Sigmoid colon (tissue), 7 donors: ENCODE data around the gene CIDEB. TPM values are rescaled to one million over a fixed set of nuclear protein-coding genes. Genes with fewer than 3 reads are reported as not detected.

ENCODE experiments used
- DNase-seq: peaks from one replicate; pipeline ENCODE4 v3.0.0-alpha.2; 2019
- H3K27ac ChIP-seq, 4 donors: fragments of 200-600 bp; sonication (generic); one replicate each; pipeline ENCODE4 v1.5.1; 2016 to 2019; ENCODE audit warnings: mild to moderate bottlenecking in 1 of 4
- H3K27me3 ChIP-seq, 3 donors: fragments of 200-600 bp; sonication (generic); one replicate each; pipeline ENCODE4 v1.5.1; 2019; ENCODE audit warnings: mild to moderate bottlenecking in 1 of 3
- H3K36me3 ChIP-seq, 4 donors: fragments of 200-600 bp; sonication (generic); one replicate each; pipeline ENCODE4 v1.5.1; 2016 to 2019
- H3K4me1 ChIP-seq, 4 donors: fragments of 200-600 bp; sonication (generic); one replicate each; pipeline ENCODE4 v1.5.1; 2017 to 2019
- H3K4me3 ChIP-seq, 4 donors: fragments of 200-600 bp; sonication (generic); one replicate each; pipeline ENCODE4 v1.5.1; 2017 to 2019; ENCODE audit warnings: mild to moderate bottlenecking in 2 of 4, moderate library complexity in 1 of 4
- H3K9me3 ChIP-seq, 4 donors: fragments of 200-600 bp in 3 of 4; sonication (generic) in 3 of 4; one replicate each; pipeline versions ENCODE4 v1.5.1 to v1.6.1; 2013 to 2019
- EP300 ChIP-seq, 4 donors: sonication (generic); formaldehyde crosslinking; IDR thresholded peaks; one replicate each; pipeline ENCODE4 v1.6.1; 2017; ENCODE audit warnings: antibody characterized with exemption in 4 of 4
- POLR2A ChIP-seq, 2 donors: fragments of 450-650 bp; IDR thresholded peaks; one replicate each; pipeline ENCODE4 v1.6.1; 2016; ENCODE audit warnings: antibody characterized with exemption in 2 of 2, mild to moderate bottlenecking in 2 of 2, moderate library complexity in 2 of 2
- POLR2AphosphoS5 ChIP-seq, 4 donors: sonication (generic); formaldehyde crosslinking; IDR thresholded peaks; one replicate each; pipeline ENCODE4 v1.6.1; 2017; ENCODE audit warnings: antibody characterized with exemption in 4 of 4
- WGBS, 2 donors: extraction: QIAGEN DNeasy Blood & Tissue Kit; methylation state at CpG; one replicate each; pipeline ENCODE4 v1.1.7; 2013; 5-methylcytosine and 5-hydroxymethylcytosine counted together
- intact Hi-C: fragments of 100-400 bp; cut with DNase I; formaldehyde crosslinking; loops from one replicate; pipeline ENCODE4 v1.15.1; 2023
- polyA plus RNA-seq, 3 donors: library from polyadenylated mRNA; stranded (reverse); fragments of 200-250 nt; gene quantifications; one replicate each; pipeline ENCODE4 v1.2.3, GENCODE V29; 2013
- total RNA-seq, 4 donors: library from RNA; depleted of rRNA; stranded (reverse); fragments of >200 nt; gene quantifications; one replicate each; pipeline ENCODE4 v1.1.0, GENCODE V29; 2016
- TF ChIP-seq, protein P1 (sequence below), 4 experiments: fragments of 450-650 bp in 3 of 4; fragments of 200-600 bp in 1 of 4; IDR thresholded peaks; one replicate each; pipeline ENCODE4 v1.5.1; 2016 to 2019; ENCODE audit warnings: antibody characterized with exemption in 4 of 4, mild to moderate bottlenecking in 3 of 4, moderate library complexity in 2 of 4
- donor health status: healthy with polysubstance abuse.
- donor health status: Bipolar disorder and iron deficiency.
- donor health status: healthy.

Gene CIDEB
- total and polyA plus RNA-seq, 7 donors: 4.7 to 9.5 (median 7.8) TPM

DNA sequence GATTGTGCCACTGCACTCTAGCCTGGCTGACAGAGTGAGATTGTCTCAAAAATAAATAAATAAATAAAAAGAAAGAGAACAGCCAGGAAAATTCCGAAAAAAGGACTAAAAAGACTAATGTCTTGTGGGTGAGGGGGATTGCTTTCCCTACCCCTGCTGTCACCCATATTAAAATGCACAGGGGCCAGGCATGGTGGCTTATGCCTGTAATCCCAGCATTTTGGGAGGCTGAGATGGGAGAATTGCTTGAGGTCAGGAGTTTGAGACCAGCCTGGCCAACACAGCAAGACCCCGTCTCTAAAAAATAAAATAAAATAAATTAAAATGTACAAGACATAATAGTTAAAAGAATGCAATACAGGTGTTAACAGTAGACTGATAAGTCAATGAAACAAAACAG is 14.3 kb downstream of the CIDEB start:
- DNase-seq: no peak
- WGBS, 2 donors: 98 to 99% methylated on average over 2 of the region's 2 CpGs
- Histone ChIP-seq H3K4me1 (peaks cover 0 to 5% (median 2%) of the 10 kb centered on the region in 4 donors), H3K9me3 (no peaks in the 10 kb centered on the region), H3K36me3 (peaks cover 16 to 59% (median 27%) of the 10 kb centered on the region in 4 donors), H3K4me3 (no peak overlapping the region), H3K27ac (no peak overlapping the region), H3K27me3 (no peaks in the 10 kb centered on the region)
- TF ChIP-seq, protein P1, sequence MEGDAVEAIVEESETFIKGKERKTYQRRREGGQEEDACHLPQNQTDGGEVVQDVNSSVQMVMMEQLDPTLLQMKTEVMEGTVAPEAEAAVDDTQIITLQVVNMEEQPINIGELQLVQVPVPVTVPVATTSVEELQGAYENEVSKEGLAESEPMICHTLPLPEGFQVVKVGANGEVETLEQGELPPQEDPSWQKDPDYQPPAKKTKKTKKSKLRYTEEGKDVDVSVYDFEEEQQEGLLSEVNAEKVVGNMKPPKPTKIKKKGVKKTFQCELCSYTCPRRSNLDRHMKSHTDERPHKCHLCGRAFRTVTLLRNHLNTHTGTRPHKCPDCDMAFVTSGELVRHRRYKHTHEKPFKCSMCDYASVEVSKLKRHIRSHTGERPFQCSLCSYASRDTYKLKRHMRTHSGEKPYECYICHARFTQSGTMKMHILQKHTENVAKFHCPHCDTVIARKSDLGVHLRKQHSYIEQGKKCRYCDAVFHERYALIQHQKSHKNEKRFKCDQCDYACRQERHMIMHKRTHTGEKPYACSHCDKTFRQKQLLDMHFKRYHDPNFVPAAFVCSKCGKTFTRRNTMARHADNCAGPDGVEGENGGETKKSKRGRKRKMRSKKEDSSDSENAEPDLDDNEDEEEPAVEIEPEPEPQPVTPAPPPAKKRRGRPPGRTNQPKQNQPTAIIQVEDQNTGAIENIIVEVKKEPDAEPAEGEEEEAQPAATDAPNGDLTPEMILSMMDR (IDR thresholded peaks at IDR 0.05): no peak
- TF ChIP-seq POLR2AphosphoS5 (IDR thresholded peaks at IDR 0.05) (no peak), POLR2A (IDR thresholded peaks at IDR 0.05) (no peak), EP300 (IDR thresholded peaks at IDR 0.05) (no peak)
- intact Hi-C loops: no loop called here

DNA sequence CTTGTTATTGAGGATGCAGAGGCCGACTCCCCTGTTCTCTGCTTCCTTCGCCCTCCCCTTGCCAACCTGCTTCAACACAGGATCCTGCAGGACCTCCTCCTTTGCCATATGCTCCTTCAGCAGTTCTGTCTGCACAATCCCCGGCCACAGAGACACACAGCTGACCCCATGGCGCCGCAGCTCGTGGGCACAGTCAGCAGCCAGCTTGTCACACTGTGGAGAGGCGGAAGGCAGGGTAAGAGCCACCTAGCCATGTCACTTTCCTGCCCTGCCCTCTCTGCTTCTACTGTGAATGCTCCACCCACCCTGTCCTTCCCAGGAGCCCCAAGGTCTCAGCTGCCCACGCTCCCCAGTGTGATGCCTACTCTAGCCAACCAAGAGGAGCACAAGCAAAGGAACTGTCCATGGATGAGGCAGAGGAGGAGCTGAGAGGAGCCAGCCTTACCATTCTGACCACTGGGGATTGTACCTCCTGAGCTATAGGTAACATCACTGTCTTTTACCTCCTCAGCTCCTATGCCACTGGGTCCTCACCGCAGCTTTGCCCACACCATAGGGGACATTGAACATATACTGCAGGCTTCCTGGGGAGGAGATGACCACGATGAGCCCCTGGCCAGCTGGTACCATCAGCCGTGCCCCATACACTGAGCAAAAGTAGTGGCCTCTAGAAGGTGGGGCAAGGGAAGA is 15.5 kb downstream of the CIDEB start:
- peaks cover 16 to 59% (median 27%) of the 10 kb centered on the region in 4 donors for H3K36me3 ChIP-seq

DNA sequence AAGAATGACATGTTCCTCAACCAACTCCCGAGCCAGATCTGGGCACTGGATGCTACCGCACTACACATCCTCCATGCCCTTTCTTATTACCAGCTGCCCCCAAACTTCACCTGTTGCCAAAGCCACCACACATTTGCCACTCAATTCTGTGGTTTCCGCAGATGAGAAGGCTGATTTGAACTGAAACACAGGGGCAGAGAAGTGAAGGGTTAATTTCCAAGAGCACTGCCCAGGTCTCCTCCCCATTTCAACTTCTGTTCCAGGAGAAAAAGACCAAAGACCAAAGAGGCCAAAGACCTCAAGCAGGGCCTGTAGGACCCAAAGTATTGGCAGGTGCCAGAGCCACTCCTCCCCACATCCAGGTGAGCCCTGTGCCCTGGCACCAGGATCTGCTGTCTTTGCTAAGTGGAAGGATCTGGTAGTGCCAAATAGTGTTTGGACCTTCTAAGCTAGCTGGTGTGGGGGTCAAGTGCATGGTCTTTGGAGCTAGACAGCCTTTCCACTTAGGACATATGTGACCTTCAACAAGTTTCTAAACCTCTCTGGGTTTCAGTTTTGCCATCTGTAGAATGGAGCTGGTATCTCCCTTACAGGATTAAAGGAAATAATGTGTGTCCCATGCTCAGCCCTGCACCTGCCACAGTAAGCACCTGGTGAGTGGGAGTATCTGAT is 16.2 kb downstream of the CIDEB start:
- no peak for TF ChIP-seq POLR2AphosphoS5 (IDR thresholded peaks at IDR 0.05)
- TF ChIP-seq, protein P1 (IDR thresholded peaks at IDR 0.05): no peak
- no peak for TF ChIP-seq POLR2A (IDR thresholded peaks at IDR 0.05)
- TF ChIP-seq EP300 (IDR thresholded peaks at IDR 0.05): no peak
- Histone ChIP-seq H3K9me3 (no peaks in the 10 kb centered on the region), H3K4me1 (peaks cover 0 to 3% (median 0%) of the 10 kb centered on the region in 4 donors), H3K4me3 (no peak overlapping the region), H3K36me3 (peaks cover 16 to 59% (median 26%) of the 10 kb centered on the region in 4 donors), H3K27me3 (no peaks in the 10 kb centered on the region), H3K27ac (no peak overlapping the region)
- WGBS, 2 donors: 95 to 96% methylated on average over 3 of the region's 3 CpGs
- intact Hi-C loops: no loop called here
- no peak for DNase-seq

More for the DNA sequence above, 15.5 kb downstream of the CIDEB start:
- Histone ChIP-seq H3K27ac (no peak overlapping the region), H3K27me3 (no peaks in the 10 kb centered on the region), H3K9me3 (no peaks in the 10 kb centered on the region), H3K4me3 (no peak overlapping the region), H3K4me1 (peaks cover 0 to 5% (median 0%) of the 10 kb centered on the region in 4 donors)
- intact Hi-C loops: no loop called here
- 96% methylated on average over 11 of the region's 11 CpGs for WGBS, 2 donors
- no peak for TF ChIP-seq EP300 (IDR thresholded peaks at IDR 0.05)
- no peak for DNase-seq

DNA sequence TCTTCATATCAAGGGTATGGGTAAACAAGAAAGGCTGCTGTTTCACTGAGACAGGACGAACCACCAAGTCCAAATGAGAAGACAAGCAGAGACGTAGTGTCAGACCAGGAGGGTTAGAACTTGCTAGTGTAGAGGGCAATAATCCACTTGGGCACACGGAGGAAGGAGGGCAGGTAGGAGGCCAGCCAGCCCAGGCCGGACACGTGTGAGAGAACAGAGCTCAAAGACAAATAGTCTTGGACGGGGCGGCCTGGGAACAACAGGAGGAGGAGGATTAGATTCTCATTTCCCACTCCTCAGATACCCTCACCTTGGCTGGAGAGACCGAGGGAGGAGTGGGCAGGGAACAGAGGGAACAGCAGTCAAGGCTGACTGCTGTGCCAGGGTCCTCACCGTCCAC is 17.0 kb downstream of the CIDEB start:
- intact Hi-C loops: no loop called here
- no peaks in the 10 kb centered on the region for H3K9me3 ChIP-seq
- TF ChIP-seq POLR2AphosphoS5 (IDR thresholded peaks at IDR 0.05): no peak
- TF ChIP-seq, protein P1 (IDR thresholded peaks at IDR 0.05): no peak
- no peak for TF ChIP-seq EP300 (IDR thresholded peaks at IDR 0.05)
- TF ChIP-seq POLR2A (IDR thresholded peaks at IDR 0.05): no peak
- no peaks in the 10 kb centered on the region for H3K27me3 ChIP-seq
- H3K36me3 ChIP-seq: peaks cover 16 to 50% (median 19%) of the 10 kb centered on the region in 4 donors
- DNase-seq: no peak
- 93% methylated on average over 9 of the region's 9 CpGs for WGBS, 2 donors
- no peak overlapping the region for H3K4me3 ChIP-seq
- H3K4me1 ChIP-seq: no peaks in the 10 kb centered on the region
- H3K27ac ChIP-seq: no peak overlapping the region

DNA sequence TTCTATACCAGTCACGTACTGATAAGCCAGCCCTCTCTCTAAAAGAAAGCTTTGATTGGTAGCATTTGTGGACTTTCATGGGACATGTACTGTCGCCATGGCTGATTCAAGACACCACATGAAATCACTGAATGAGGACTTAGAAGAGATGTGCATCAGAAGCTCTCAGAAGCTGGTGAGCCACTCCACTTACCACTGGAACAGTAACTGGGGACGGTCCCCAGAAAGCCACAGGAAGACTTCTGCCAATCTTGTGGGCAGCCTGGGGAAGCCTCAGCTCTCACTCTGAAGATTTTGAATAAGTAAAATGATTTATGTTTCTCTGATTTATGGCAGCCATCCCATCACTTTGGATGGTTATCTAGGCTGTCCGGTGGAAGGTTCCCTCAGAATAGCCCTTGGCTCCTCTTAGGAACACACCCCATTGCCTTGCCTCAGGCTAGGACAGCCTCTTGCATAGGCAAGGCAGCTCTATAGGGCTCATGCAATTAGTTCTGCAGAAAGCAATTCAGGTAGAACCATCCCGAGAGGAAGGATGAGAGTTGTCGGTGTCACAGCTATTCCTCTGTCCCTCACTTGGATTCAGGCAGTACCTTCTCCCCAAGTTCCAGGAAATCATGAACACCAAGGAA is 18.0 kb downstream of the CIDEB start:
- 68 to 72% methylated on average over 6 of the region's 6 CpGs for WGBS, 2 donors
- TF ChIP-seq POLR2AphosphoS5 (IDR thresholded peaks at IDR 0.05): no peak
- TF ChIP-seq, protein P1 (IDR thresholded peaks at IDR 0.05): no peak
- no peak for TF ChIP-seq POLR2A (IDR thresholded peaks at IDR 0.05)
- TF ChIP-seq EP300 (IDR thresholded peaks at IDR 0.05): no peak
- intact Hi-C loops: no loop called here
- Histone ChIP-seq H3K27ac (no peak overlapping the region), H3K27me3 (no peaks in the 10 kb centered on the region), H3K4me1 (no peaks in the 10 kb centered on the region), H3K36me3 (peaks cover 13 to 40% (median 16%) of the 10 kb centered on the region in 4 donors), H3K4me3 (no peak overlapping the region), H3K9me3 (no peaks in the 10 kb centered on the region)
- DNase-seq: no peak
